Kidney (tissue), 22 donors: Measurements from ENCODE around the gene PIGC. TPM values are rescaled to one million over a fixed set of nuclear protein-coding genes. Genes with fewer than 3 reads are reported as not detected.

Source experiments
- DNase-seq, 5 donors: peaks; one replicate each; pipeline ENCODE4 v3.0.0-alpha.2; 2013 to 2020
- FAIRE-seq: peaks from 2 replicates; lab custom pipeline; 2012; peaks lifted over from hg19 to GRCh38; lab: Jason Lieb, UNC
- H3K27ac ChIP-seq, 2 donors: one replicate each; pipeline ENCODE4 v1.7.0; 2013; ENCODE audit warnings: low read depth in 2 of 2, low read length in 2 of 2, inconsistent platforms in 1 of 2
- H3K27me3 ChIP-seq: one replicate; pipeline ENCODE4 v1.7.1; 2013; ENCODE audit warnings: low read length, inconsistent platforms; ENCODE audit not compliant: control insufficient read depth, insufficient read depth
- H3K36me3 ChIP-seq, 3 donors: one replicate each; pipeline versions ENCODE4 v1.7.0 to v1.7.1; 2013; ENCODE audit warnings: low read length in 3 of 3, control low read depth in 1 of 3, inconsistent platforms in 1 of 3; ENCODE audit not compliant: insufficient read depth in 3 of 3, control insufficient read depth in 2 of 3
- H3K4me1 ChIP-seq, 3 donors: one replicate each; pipeline versions ENCODE4 v1.7.0 to v1.7.1; 2013; ENCODE audit warnings: low read length in 3 of 3, inconsistent platforms in 1 of 3, low read depth in 1 of 3; ENCODE audit not compliant: control insufficient read depth in 2 of 3, insufficient read depth in 2 of 3
- H3K4me3 ChIP-seq, 3 donors: one replicate each; pipeline versions ENCODE4 v1.7.0 to v1.8.1; 2013; ENCODE audit warnings: low read length in 3 of 3, control low read depth in 1 of 3, inconsistent platforms in 1 of 3
- H3K9ac ChIP-seq, 3 donors: one replicate each; pipeline versions ENCODE4 v1.7.0 to v1.7.1; 2013; ENCODE audit warnings: low read length in 3 of 3, control low read depth in 1 of 3, inconsistent platforms in 1 of 3
- H3K9me3 ChIP-seq, 3 donors: one replicate each; pipeline versions ENCODE4 v1.7.0 to v1.7.1; 2013; ENCODE audit warnings: low read length in 3 of 3, control low read depth in 1 of 3, inconsistent platforms in 1 of 3; ENCODE audit not compliant: control insufficient read depth in 2 of 3, insufficient read depth in 1 of 3
- CTCF ChIP-seq: IDR thresholded peaks from 3 replicates; pipeline ENCODE4 v1.5.1; 2012; ENCODE audit warnings: mild to moderate bottlenecking, moderate library complexity, borderline replicate concordance; ENCODE audit not compliant: insufficient read depth; ENCODE audit errors: extremely low read depth
- intact Hi-C: fragments of 100-400 bp; cut with DNase I; formaldehyde crosslinking; loops from one replicate; pipeline ENCODE4 v1.11.1; 2022
- long read RNA-seq, 10 donors: library from polyadenylated mRNA in 1 of 10; unstranded in 1 of 10; transcript quantifications; one replicate each; pipeline ENCODE4 v2.0.0 and lab custom pipeline, GENCODE V29; 2021 to 2026
- polyA plus RNA-seq: library from polyadenylated mRNA; stranded (reverse); fragments of 350-450 nt; fragmentation: Illumina TruSeq; extraction: RNeasy Lipid Tissue Mini Kit (QIAGEN cat#74804); gene quantifications from one replicate; pipeline ENCODE4 v1.2.3, GENCODE V29; 2014; ENCODE audit warnings: low read depth, low replicate concordance; ENCODE audit not compliant: insufficient read depth
- total RNA-seq: library from RNA; stranded (reverse); fragmentation: NEBNext Ultra II Directional; extraction: Animal tissue kit (Norgen Biotek cat#: 25700); gene quantifications from one replicate; pipeline ENCODE4 v1.2.1, GENCODE V29; 2021
- donor health status: control.
- donor health status: control.
- donor health status: control.
- donor health status: control.
- donor health status: control.
- donor health status: DM: yes; HTN: yes; CAD: no.
- donor health status: Normal renal cell carcinoma (clear cell type).

Gene PIGC
- total RNA-seq (27.6 TPM), polyA plus RNA-seq (28.6 TPM)
- long read RNA-seq, donor 1, transcript PIGC-202 (1 exons, 2,630 nt), result major isoform, 5 of 9 reads
- long read RNA-seq, donor 1, partial matches to known transcripts, result 0 of 9 reads
- long read RNA-seq, donor 1, other reads (novel, unspliced or antisense), result 0 of 9 reads
- long read RNA-seq, donor 2, transcript PIGC-202 (1 exons, 2,630 nt), result minor isoform, 5 of 21 reads
- long read RNA-seq, donor 2, transcript PIGC-201 (2 exons, 1,447 nt), result major isoform, 11 of 21 reads
- long read RNA-seq, donor 2, partial matches to known transcripts, result 0 of 21 reads
- long read RNA-seq, donor 2, other reads (novel, unspliced or antisense), result 5 of 21 reads
- long read RNA-seq, donor 3, transcript PIGC-202 (1 exons, 2,630 nt), result major isoform, 10 of 19 reads
- long read RNA-seq, donor 3, transcript PIGC-201 (2 exons, 1,447 nt), result minor isoform, 9 of 19 reads
- long read RNA-seq, donor 3, partial matches to known transcripts, result 0 of 19 reads
- long read RNA-seq, donor 3, other reads (novel, unspliced or antisense), result 0 of 19 reads
- long read RNA-seq, donor 4, transcript PIGC-202 (1 exons, 2,630 nt), result minor isoform, 5 of 14 reads
- long read RNA-seq, donor 4, transcript PIGC-201 (2 exons, 1,447 nt), result major isoform, 9 of 14 reads
- long read RNA-seq, donor 4, partial matches to known transcripts, result 0 of 14 reads
- long read RNA-seq, donor 4, other reads (novel, unspliced or antisense), result 0 of 14 reads
- long read RNA-seq, donor 5, partial matches to known transcripts, result 0 of 2 reads
- long read RNA-seq, donor 5, other reads (novel, unspliced or antisense), result 0 of 2 reads
- long read RNA-seq, donor 6, transcript PIGC-201 (2 exons, 1,447 nt), result major isoform, 30 of 44 reads
- long read RNA-seq, donor 6, transcript PIGC-202 (1 exons, 2,630 nt), result minor isoform, 14 of 44 reads
- long read RNA-seq, donor 6, partial matches to known transcripts, result 0 of 44 reads
- long read RNA-seq, donor 6, other reads (novel, unspliced or antisense), result 0 of 44 reads
- long read RNA-seq, donor 7, transcript PIGC-201 (2 exons, 1,447 nt), result major isoform, 23 of 27 reads
- long read RNA-seq, donor 7, partial matches to known transcripts, result 0 of 27 reads
- long read RNA-seq, donor 7, other reads (novel, unspliced or antisense), result 3 of 27 reads
- long read RNA-seq, donor 8, transcript PIGC-202 (1 exons, 2,630 nt), result minor isoform, 7 of 17 reads
- long read RNA-seq, donor 8, transcript PIGC-201 (2 exons, 1,447 nt), result major isoform, 9 of 17 reads
- long read RNA-seq, donor 8, partial matches to known transcripts, result 0 of 17 reads
- long read RNA-seq, donor 8, other reads (novel, unspliced or antisense), result 0 of 17 reads
- long read RNA-seq, donor 9, transcript PIGC-201 (2 exons, 1,447 nt), result minor isoform, 6 of 20 reads
- long read RNA-seq, donor 9, transcript PIGC-202 (1 exons, 2,630 nt), result major isoform, 12 of 20 reads
- long read RNA-seq, donor 9, partial matches to known transcripts, result 0 of 20 reads
- long read RNA-seq, donor 9, other reads (novel, unspliced or antisense), result 0 of 20 reads
- long read RNA-seq, donor 10, transcript PIGC-202 (1 exons, 2,630 nt), result minor isoform, 8 of 21 reads
- long read RNA-seq, donor 10, transcript PIGC-201 (2 exons, 1,447 nt), result major isoform, 13 of 21 reads
- long read RNA-seq, donor 10, partial matches to known transcripts, result 0 of 21 reads
- long read RNA-seq, donor 10, other reads (novel, unspliced or antisense), result 0 of 21 reads

- intact Hi-C loops, result no loop called here
- no peaks in the 10 kb centered on the region for H3K9me3 ChIP-seq
- H3K36me3 ChIP-seq, result no peaks in the 10 kb centered on the region
- no peaks in the 10 kb centered on the region for H3K27me3 ChIP-seq
- H3K4me1 ChIP-seq, result peaks cover 3 to 10% (median 7%) of the 10 kb centered on the region in 3 donors
- TF ChIP-seq CTCF, result peak; percentile 84
- FAIRE-seq (no peak), DNase-seq (peak; percentile 91 to 97 (median 93))
- peak within 1 kb of the TSS; percentile 74 to 80 (median 78) for H3K4me3 ChIP-seq
- H3K9ac ChIP-seq, result peak within 1 kb of the TSS; percentile 61 to 70 (median 66)
- no peak within 1 kb of the TSS for H3K27ac ChIP-seq
These were observed at the start of gene PIGC for GRCh38 chr1:172443666-172444453. Gene PIGC (minus strand): TSS chr1:172444069. CDS start chr1:172442622, 1,447 bp downstream.

- no peak for FAIRE-seq
- TF ChIP-seq CTCF, result no peak
- no peaks in the 10 kb centered on the region for H3K27me3 ChIP-seq
- DNase-seq, result no peak
- H3K36me3 ChIP-seq, result no peaks in the 10 kb centered on the region
- H3K4me3 ChIP-seq, result no peak overlapping the region
- no peaks in the 10 kb centered on the region for H3K4me1 ChIP-seq
- intact Hi-C loops, result no loop called here
- H3K27ac ChIP-seq, result no peak overlapping the region
- H3K9me3 ChIP-seq, result no peaks in the 10 kb centered on the region
- H3K9ac ChIP-seq, result no peak overlapping the region
These were observed 48.6 kb upstream of the PIGC start for GRCh38 chr1:172492421-172492820.
